Gastrocnemius medialis (tissue), 4 donors: Measurements from ENCODE around the gene L1CAM. TPM values are rescaled to one million over a fixed set of nuclear protein-coding genes. Genes with fewer than 3 reads are reported as not detected.
A peak's percentile ranks its signal among the peaks of the same experiment; 100 is the strongest.

Experiments
- ATAC-seq, 2 donors: fragments of 150-250 bp; one replicate each; pipeline ENCODE4 v1.9.1; 2016
- DNase-seq, 2 donors: peaks; one replicate each; pipeline ENCODE4 v3.0.0-alpha.2; 2019
- H3K27ac ChIP-seq, 4 donors: fragments of 200-600 bp; sonication (generic); 1 replicate in 1 of 4; 2 replicates in 3 of 4; pipeline ENCODE4 v1.5.1; 2016 to 2018; ENCODE audit warnings: mild to moderate bottlenecking in 2 of 4, moderate library complexity in 1 of 4
- H3K27me3 ChIP-seq, 3 donors: fragments of 200-600 bp; sonication (generic) in 2 of 3; 1 replicate in 1 of 3; 2 replicates in 2 of 3; pipeline versions ENCODE4 v1.5.1 to v1.6.0; 2016 to 2019; ENCODE audit warnings: mild to moderate bottlenecking in 1 of 3, moderate library complexity in 1 of 3
- H3K36me3 ChIP-seq, 2 donors: fragments of 200-600 bp; sonication (generic) in 1 of 2; one replicate each; pipeline ENCODE4 v1.5.1; 2017 to 2018
- H3K4me1 ChIP-seq, 2 donors: fragments of 200-600 bp; sonication (generic) in 1 of 2; one replicate each; pipeline ENCODE4 v1.5.1; 2016 to 2017; ENCODE audit warnings: mild to moderate bottlenecking in 2 of 2
- H3K4me3 ChIP-seq, 4 donors: fragments of 200-600 bp; sonication (generic) in 3 of 4; 1 replicate in 1 of 4; 2 replicates in 3 of 4; pipeline ENCODE4 v1.5.1; 2016 to 2019; ENCODE audit warnings: mild to moderate bottlenecking in 2 of 4
- H3K9me3 ChIP-seq, 3 donors: fragments of 200-600 bp; sonication (generic) in 2 of 3; 1 replicate in 1 of 3; 2 replicates in 2 of 3; pipeline ENCODE4 v1.5.1; 2016 to 2019
- CTCF ChIP-seq, 5 experiments: fragments of 450-650 bp in 3 of 5; fragments of 200-600 bp in 2 of 5; sonication (generic) in 2 of 5; IDR thresholded peaks in 4 of 5; conservative IDR thresholded peaks in 1 of 5; 1 replicate in 4 of 5; 2 replicates in 1 of 5; pipeline ENCODE4 v1.5.1; 2016 to 2019; ENCODE audit warnings: antibody characterized with exemption in 5 of 5, mild to moderate bottlenecking in 3 of 5, moderate library complexity in 3 of 5
- POLR2A ChIP-seq, 2 donors: fragments of 450-650 bp; IDR thresholded peaks; one replicate each; pipeline ENCODE4 v1.6.1; 2017; ENCODE audit warnings: antibody characterized with exemption in 2 of 2, mild to moderate bottlenecking in 2 of 2, moderate library complexity in 2 of 2
- in situ Hi-C, 4 donors: fragments of 200-750 bp; cut with MboI; loops; one replicate each; pipeline versions ENCODE4 v1.15.0 to v1.8.0; 2017; ENCODE audit warnings: low sequenced_read_pairs in 4 of 4
- intact Hi-C: fragments of 100-400 bp; cut with DNase I; formaldehyde crosslinking; loops from one replicate; pipeline ENCODE4 v1.15.1; 2023; ENCODE audit warnings: low total_unique reads
- total RNA-seq, 4 donors: library from RNA; depleted of rRNA; stranded (reverse); fragments of >200 nt; gene quantifications; one replicate each; pipeline versions ENCODE4 v1.1.0 to v1.2.3, GENCODE V29; 2016

Gene L1CAM
- total RNA-seq, 4 donors from 2014 or later: 0.05 to 0.62 (median 0.48) TPM

- intact Hi-C loops: loop anchor here (5.0 to 10.0 kb wide), 3 partner anchors 121 to 589 kb away; partner anchors contain the start of genes CCNQ and FAM3A
- H3K4me1 ChIP-seq: peaks cover 10 to 25% of the 10 kb centered on the region in 2 donors
- ATAC-seq: no peak
Measured at GRCh38 chrX:153925739-153926551, 40.0 kb upstream of the L1CAM start, which contains the start of gene ARHGAP4. Gene ARHGAP4 (minus strand): TSS chrX:153926264. CDS start chrX:153926202, 62 bp downstream.

GRCh38 chrX:153925387-153925738 lies 39.4 kb upstream of the L1CAM start:
- Histone ChIP-seq H3K27ac (no peak overlapping the region), H3K27me3 (no peaks in the 10 kb centered on the region), H3K4me3 (peak overlapping the region in 2 of 4 donors; percentile 21 to 65), H3K9me3 (no peaks in the 10 kb centered on the region), H3K36me3 (peaks cover 0 to 3% of the 10 kb centered on the region in 2 donors), H3K4me1 (peaks cover 10 to 26% of the 10 kb centered on the region in 2 donors)
- intact Hi-C loops: loop anchor here (5.0 to 10.0 kb wide), 3 partner anchors 122 to 589 kb away; partner anchors contain the start of genes CCNQ and FAM3A
- ATAC-seq (no peak), DNase-seq (no peak)
- in situ Hi-C loops: loop anchor here in 1 of 4 donors (25.0 kb wide), 1 partner anchor 138 kb away; the partner anchor contains the start of genes IDH3G, SRPK3 and SSR4
- TF ChIP-seq CTCF (IDR thresholded peaks at IDR 0.05 in 4 of 5, conservative IDR thresholded peaks at IDR 0.05 in 1 of 5) (no peak), POLR2A (IDR thresholded peaks at IDR 0.05) (no peak)

More at GRCh38 chrX:153925739-153926551, 40.0 kb upstream of the L1CAM start, which contains the start of gene ARHGAP4:
- peaks cover 0 to 8% of the 10 kb centered on the region in 2 donors for H3K36me3 ChIP-seq
- TF ChIP-seq POLR2A (IDR thresholded peaks at IDR 0.05): no peak
- TF ChIP-seq CTCF (IDR thresholded peaks at IDR 0.05 in 4 of 5, conservative IDR thresholded peaks at IDR 0.05 in 1 of 5): no peak
- H3K27me3 ChIP-seq: no peaks in the 10 kb centered on the region
- peak within 1 kb of the TSS; percentile 85 to 97 (median 90) for H3K27ac ChIP-seq
- DNase-seq: no peak
- in situ Hi-C loops: loop anchor here in 1 of 4 donors (25.0 kb wide), 1 partner anchor 139 kb away; the partner anchor contains the start of genes IDH3G, SRPK3 and SSR4
- no peaks in the 10 kb centered on the region for H3K9me3 ChIP-seq
- peak within 1 kb of the TSS; percentile 55 to 74 (median 68) for H3K4me3 ChIP-seq

- ATAC-seq (no peak), DNase-seq (no peak)
- H3K36me3 ChIP-seq: no peaks in the 10 kb centered on the region
- no peak for TF ChIP-seq CTCF (IDR thresholded peaks at IDR 0.05 in 4 of 5, conservative IDR thresholded peaks at IDR 0.05 in 1 of 5)
- no peak for TF ChIP-seq POLR2A (IDR thresholded peaks at IDR 0.05)
- H3K9me3 ChIP-seq: no peaks in the 10 kb centered on the region
- H3K27me3 ChIP-seq: no peaks in the 10 kb centered on the region
- H3K27ac ChIP-seq: peak overlapping the region in 3 of 4 donors; percentile 18 to 35 (median 32)
- H3K4me1 ChIP-seq: peaks cover 10 to 26% of the 10 kb centered on the region in 2 donors
- no peak overlapping the region for H3K4me3 ChIP-seq
- in situ Hi-C loops: no loop called here
- intact Hi-C loops: loop anchor here (10.0 kb wide), 2 partner anchors 330 to 590 kb away; partner anchors contain the start of genes CCNQ and FAM3A
Measured at GRCh38 chrX:153924149-153924861, 38.3 kb upstream of the L1CAM start.

GRCh38 chrX:153922932-153923857 lies 37.2 kb upstream of the L1CAM start:
- Histone ChIP-seq H3K4me1 (peaks cover 5 to 23% of the 10 kb centered on the region in 2 donors), H3K27me3 (no peaks in the 10 kb centered on the region), H3K27ac (no peak overlapping the region), H3K36me3 (no peaks in the 10 kb centered on the region), H3K4me3 (no peak overlapping the region), H3K9me3 (no peaks in the 10 kb centered on the region)
- in situ Hi-C loops: no loop called here
- TF ChIP-seq CTCF (IDR thresholded peaks at IDR 0.05 in 4 of 5, conservative IDR thresholded peaks at IDR 0.05 in 1 of 5): peak in 4 of 5 experiments; percentile 26 to 65 (median 47)
- no peak for TF ChIP-seq POLR2A (IDR thresholded peaks at IDR 0.05)
- DNase-seq (peak; percentile 45 to 74), ATAC-seq (peak; percentile 46 to 67)
- intact Hi-C loops: loop anchor here (1.0 to 10.0 kb wide), 3 partner anchors 30 to 592 kb away; partner anchors contain the start of genes CCNQ and FAM3A
